Caco-2 (cell line): ENCODE data around the gene RNF123. TPM values are rescaled to one million over a fixed set of nuclear protein-coding genes. Genes with fewer than 3 reads are reported as not detected.

Source experiments
- BruUV-seq: library from RNA; stranded (reverse); fragments of 400-500 nt; replicated peaks from 2 replicates; lab custom pipeline; 2021; lab: Mats Ljungman, UMichigan
- CTCF ChIA-PET: fragments of 300-600 bp; sonication (Branson Sonifier 250); formaldehyde crosslinking; loops from one replicate; lab custom pipeline; 2022; ENCODE audit warnings: antibody characterized with exemption; lab: Charles Lee
- POLR2A ChIA-PET: fragments of 300-600 bp; sonication (Branson Sonifier 250); formaldehyde crosslinking; loops from one replicate; lab custom pipeline; 2022; ENCODE audit warnings: antibody characterized with exemption; lab: Charles Lee
- DNase-seq, 2 experiments: peaks; one replicate each; pipeline versions ENCODE4 v3.0.0 to v3.0.0-alpha.2; 2020 to 2022
- H3K27me3 ChIP-seq: replicated peaks from 2 replicates; pipeline ENCODE4 v1.6.0; 2011; ENCODE audit warnings: low read length; ENCODE audit not compliant: control insufficient read depth, insufficient read depth
- H3K36me3 ChIP-seq: 2 replicates; pipeline ENCODE4 v1.5.1; 2011; ENCODE audit warnings: low read length; ENCODE audit not compliant: control insufficient read depth, insufficient read depth
- H3K4me1 ChIP-seq: fragments of 250-450 bp; sonication (Bioruptor Pico); 2 replicates; pipeline ENCODE4 v1.5.1; 2020; ENCODE audit warnings: mild to moderate bottlenecking
- H3K4me3 ChIP-seq: 2 replicates; pipeline ENCODE4 v1.5.1; 2011; ENCODE audit warnings: low read depth, mild to moderate bottlenecking, control low read depth, low read length
- H3K9me3 ChIP-seq: fragments of 250-450 bp; sonication (Bioruptor Pico); 2 replicates; pipeline ENCODE4 v1.5.1; 2020; ENCODE audit warnings: mild to moderate bottlenecking, moderate library complexity
- H3K27ac Mint-ChIP-seq: one replicate; pipeline ENCODE4 v1.8.0; 2022; ENCODE audit warnings: mixed read lengths; ENCODE audit not compliant: unreplicated experiment
- H3K27me3 Mint-ChIP-seq: one replicate; pipeline ENCODE4 v1.8.0; 2022; ENCODE audit warnings: mixed read lengths; ENCODE audit not compliant: insufficient read depth, unreplicated experiment
- H3K36me3 Mint-ChIP-seq: one replicate; pipeline ENCODE4 v1.8.0; 2022; ENCODE audit warnings: mild to moderate bottlenecking, mixed read lengths; ENCODE audit not compliant: insufficient read depth, unreplicated experiment
- H3K4me1 Mint-ChIP-seq: one replicate; pipeline ENCODE4 v1.8.0; 2022; ENCODE audit warnings: low read depth, mixed read lengths; ENCODE audit not compliant: unreplicated experiment
- H3K4me3 Mint-ChIP-seq: one replicate; pipeline ENCODE4 v1.8.0; 2022; ENCODE audit warnings: mild to moderate bottlenecking, moderate library complexity, mixed read lengths; ENCODE audit not compliant: unreplicated experiment
- H3K9me3 Mint-ChIP-seq: one replicate; pipeline ENCODE4 v1.8.0; 2022; ENCODE audit warnings: mixed read lengths; ENCODE audit not compliant: unreplicated experiment
- intact Hi-C: fragments of 100-400 bp; cut with micrococcal nuclease; formaldehyde crosslinking; loops from one replicate; pipeline ENCODE4 v1.10.0; 2022; ENCODE audit not compliant: unreplicated experiment
- total RNA-seq: library from RNA; stranded (reverse); gene quantifications from 2 replicates; pipeline ENCODE4 v1.2.3, GENCODE V29; 2022
- TF ChIP-seq, protein P1 (sequence below), 2 experiments: fragments of 200-600 bp in 1 of 2; IDR thresholded peaks; 1 replicate in 1 of 2; 2 replicates in 1 of 2; pipeline versions ENCODE4 v1.5.1 to v1.8.0; 2011 to 2022; ENCODE audit warnings: antibody characterized with exemption in 1 of 2, control low read depth in 1 of 2, inconsistent platforms in 1 of 2, low read depth in 1 of 2, low read length in 1 of 2, mild to moderate bottlenecking in 1 of 2, moderate library complexity in 1 of 2; ENCODE audit not compliant: insufficient read depth in 1 of 2, severe bottlenecking in 1 of 2, unreplicated experiment in 1 of 2

Gene RNF123
- total RNA-seq, 1 experiment from 2014 or later = 45.2 TPM

DNA sequence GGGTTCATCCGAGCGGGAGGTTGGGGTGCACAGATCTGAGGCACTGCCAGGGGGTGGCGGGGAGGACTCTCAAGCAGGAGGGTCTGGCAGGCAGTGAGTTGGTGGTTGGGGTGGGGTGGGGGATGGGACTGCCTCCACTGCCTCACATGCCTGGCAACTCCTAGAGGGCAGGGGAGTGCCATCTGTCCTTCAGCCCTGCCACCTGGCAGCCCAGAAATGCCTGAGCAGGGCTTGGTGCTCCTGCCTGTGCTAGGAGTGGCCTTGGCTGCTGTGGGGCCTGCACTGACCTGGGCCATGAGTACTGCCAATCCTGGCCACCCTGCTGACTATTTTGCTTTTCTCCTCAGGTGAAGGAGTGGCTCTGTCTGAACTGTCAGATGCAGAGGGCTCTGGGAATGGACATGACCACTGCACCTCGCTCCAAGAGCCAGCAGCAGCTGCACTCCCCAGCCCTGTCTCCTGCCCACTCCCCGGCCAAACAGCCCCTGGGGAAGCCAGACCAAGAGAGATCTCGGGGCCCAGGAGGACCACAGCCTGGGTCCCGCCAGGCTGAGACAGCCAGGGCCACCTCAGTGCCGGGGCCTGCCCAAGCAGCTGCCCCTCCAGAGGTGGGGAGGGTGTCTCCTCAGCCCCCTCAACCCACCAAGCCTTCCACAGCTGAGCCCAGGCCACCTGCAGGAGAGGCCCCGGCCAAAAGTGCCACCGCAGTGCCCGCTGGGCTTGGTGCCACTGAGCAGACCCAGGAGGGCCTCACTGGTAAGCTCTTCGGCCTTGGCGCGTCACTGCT, 47.2 kb upstream of the RNF123 start:
- no TSS peak for BruUV-seq
- Mint-ChIP-seq H3K36me3 (peaks cover under 1% of the 10 kb centered on the region), H3K4me1 (no peaks in the 10 kb centered on the region), H3K4me3 (no peak overlapping the region), H3K27me3 (no peaks in the 10 kb centered on the region), H3K27ac (no peak overlapping the region), H3K9me3 (no peaks in the 10 kb centered on the region)
- intact Hi-C loops = no loop called here
- no peaks in the 10 kb centered on the region; the same call in 1 of the 2 replicates for H3K27me3 ChIP-seq
- TF ChIP-seq, protein P1, sequence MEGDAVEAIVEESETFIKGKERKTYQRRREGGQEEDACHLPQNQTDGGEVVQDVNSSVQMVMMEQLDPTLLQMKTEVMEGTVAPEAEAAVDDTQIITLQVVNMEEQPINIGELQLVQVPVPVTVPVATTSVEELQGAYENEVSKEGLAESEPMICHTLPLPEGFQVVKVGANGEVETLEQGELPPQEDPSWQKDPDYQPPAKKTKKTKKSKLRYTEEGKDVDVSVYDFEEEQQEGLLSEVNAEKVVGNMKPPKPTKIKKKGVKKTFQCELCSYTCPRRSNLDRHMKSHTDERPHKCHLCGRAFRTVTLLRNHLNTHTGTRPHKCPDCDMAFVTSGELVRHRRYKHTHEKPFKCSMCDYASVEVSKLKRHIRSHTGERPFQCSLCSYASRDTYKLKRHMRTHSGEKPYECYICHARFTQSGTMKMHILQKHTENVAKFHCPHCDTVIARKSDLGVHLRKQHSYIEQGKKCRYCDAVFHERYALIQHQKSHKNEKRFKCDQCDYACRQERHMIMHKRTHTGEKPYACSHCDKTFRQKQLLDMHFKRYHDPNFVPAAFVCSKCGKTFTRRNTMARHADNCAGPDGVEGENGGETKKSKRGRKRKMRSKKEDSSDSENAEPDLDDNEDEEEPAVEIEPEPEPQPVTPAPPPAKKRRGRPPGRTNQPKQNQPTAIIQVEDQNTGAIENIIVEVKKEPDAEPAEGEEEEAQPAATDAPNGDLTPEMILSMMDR (IDR thresholded peaks at IDR 0.05; ENCODE audit: insufficient read depth in 1 of 2, low read depth in 1 of 2, low read length in 1 of 2, severe bottlenecking in 1 of 2, unreplicated experiment in 1 of 2) = no peak
- H3K9me3 ChIP-seq = no peaks in the 10 kb centered on the region
- H3K36me3 ChIP-seq = no peaks in the 10 kb centered on the region
- ChIA-PET POLR2A (no interaction called here), CTCF (no interaction called here)
- no peak for DNase-seq
- H3K4me3 ChIP-seq = no peak overlapping the region
- no peaks in the 10 kb centered on the region for H3K4me1 ChIP-seq

DNA sequence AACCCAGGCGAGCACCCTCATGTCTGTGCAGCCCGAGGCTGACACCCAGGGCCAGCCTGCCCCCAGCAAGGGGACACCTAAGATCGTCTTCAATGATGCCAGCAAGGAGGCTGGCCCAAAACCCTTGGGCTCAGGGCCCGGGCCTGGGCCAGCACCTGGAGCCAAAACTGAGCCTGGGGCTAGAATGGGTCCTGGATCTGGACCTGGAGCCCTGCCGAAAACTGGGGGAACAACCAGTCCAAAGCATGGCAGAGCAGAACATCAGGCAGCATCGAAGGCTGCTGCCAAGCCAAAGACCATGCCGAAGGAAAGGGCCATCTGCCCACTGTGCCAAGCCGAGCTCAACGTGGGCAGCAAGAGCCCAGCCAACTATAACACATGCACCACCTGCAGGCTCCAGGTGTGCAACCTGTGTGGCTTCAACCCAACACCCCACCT, 46.6 kb upstream of the RNF123 start:
- no peaks in the 10 kb centered on the region for H3K4me1 ChIP-seq
- no TSS peak for BruUV-seq
- POLR2A ChIA-PET = no interaction called here
- H3K4me3 ChIP-seq = no peak overlapping the region
- Mint-ChIP-seq H3K4me3 (no peak overlapping the region), H3K27ac (no peak overlapping the region), H3K4me1 (no peaks in the 10 kb centered on the region), H3K27me3 (no peaks in the 10 kb centered on the region), H3K36me3 (peaks cover 6% of the 10 kb centered on the region), H3K9me3 (no peaks in the 10 kb centered on the region)
- no peaks in the 10 kb centered on the region for H3K9me3 ChIP-seq
- CTCF ChIA-PET = no interaction called here
- H3K36me3 ChIP-seq = no peaks in the 10 kb centered on the region
- no peaks in the 10 kb centered on the region; the same call in 1 of the 2 replicates for H3K27me3 ChIP-seq
- TF ChIP-seq, protein P1 (IDR thresholded peaks at IDR 0.05; ENCODE audit: insufficient read depth in 1 of 2, low read depth in 1 of 2, low read length in 1 of 2, severe bottlenecking in 1 of 2, unreplicated experiment in 1 of 2) = no peak
- intact Hi-C loops = no loop called here
- no peak for DNase-seq

DNA sequence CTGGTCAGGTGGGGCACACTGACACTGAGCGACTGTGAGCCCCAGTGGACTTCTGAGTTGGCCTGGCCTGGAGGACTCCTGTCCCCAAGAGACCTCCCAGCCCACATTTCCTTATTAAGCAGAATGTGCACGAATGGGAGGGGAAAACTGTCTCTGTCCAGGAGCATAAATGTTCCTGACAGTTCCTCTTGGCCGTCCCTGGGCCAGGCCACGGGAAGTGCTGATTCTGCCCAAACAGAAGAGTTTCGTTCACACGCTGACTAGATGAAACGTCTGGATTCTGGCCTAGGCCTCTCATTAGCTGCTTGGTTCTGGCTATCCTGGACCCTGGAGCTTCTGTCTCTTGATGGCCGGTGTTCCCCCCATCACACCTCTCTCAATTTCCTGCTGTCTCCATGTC, 44.7 kb upstream of the RNF123 start:
- no peaks in the 10 kb centered on the region for H3K4me1 ChIP-seq
- no peak for DNase-seq
- Mint-ChIP-seq H3K27me3 (no peaks in the 10 kb centered on the region), H3K4me1 (no peaks in the 10 kb centered on the region), H3K9me3 (no peaks in the 10 kb centered on the region), H3K27ac (no peak overlapping the region), H3K4me3 (no peak overlapping the region), H3K36me3 (peaks cover 6% of the 10 kb centered on the region)
- intact Hi-C loops = no loop called here
- no TSS peak for BruUV-seq
- no peaks in the 10 kb centered on the region for H3K27me3 ChIP-seq
- H3K4me3 ChIP-seq = no peak overlapping the region
- no peaks in the 10 kb centered on the region for H3K9me3 ChIP-seq
- TF ChIP-seq, protein P1 (IDR thresholded peaks at IDR 0.05; ENCODE audit: insufficient read depth in 1 of 2, low read depth in 1 of 2, low read length in 1 of 2, severe bottlenecking in 1 of 2, unreplicated experiment in 1 of 2) = no peak
- ChIA-PET CTCF (interaction anchor here (0.7 kb wide), 1 partner anchor 105 kb away, joined by 3 read pairs; no protein-coding TSS in a partner anchor), POLR2A (no interaction called here)
- no peaks in the 10 kb centered on the region for H3K36me3 ChIP-seq
